Nephron (organoid): ENCODE results near the gene KIAA1549.
A peak's percentile ranks its signal among the peaks of the same experiment; 100 is the strongest.

Experiments used
- H3K27ac Mint-ChIP-seq, 3 experiments: 2 replicates each; pipeline ENCODE4 v1.8.0; 2020; ENCODE audit warnings: mixed read lengths in 3 of 3, mild to moderate bottlenecking in 2 of 3, moderate library complexity in 1 of 3
- H3K27me3 Mint-ChIP-seq: 2 replicates; pipeline ENCODE4 v1.8.0; 2021; ENCODE audit warnings: low read depth, mild to moderate bottlenecking, moderate library complexity, mixed read lengths
- H3K36me3 Mint-ChIP-seq: 2 replicates; pipeline ENCODE4 v1.8.0; 2020; ENCODE audit warnings: low read depth, mixed read lengths
- H3K4me1 Mint-ChIP-seq: 2 replicates; pipeline ENCODE4 v1.8.0; 2020; ENCODE audit warnings: mixed read lengths
- H3K4me3 Mint-ChIP-seq, 3 experiments: 2 replicates each; pipeline ENCODE4 v1.8.0; 2020; ENCODE audit warnings: mild to moderate bottlenecking in 3 of 3, mixed read lengths in 3 of 3, moderate library complexity in 2 of 3
- H3K9me3 Mint-ChIP-seq: 2 replicates; pipeline ENCODE4 v1.8.0; 2020; ENCODE audit warnings: mixed read lengths
- CTCF ChIP-seq, 3 experiments: fragments of 200-600 bp; sonication (generic); IDR thresholded peaks; one replicate each; pipeline ENCODE4 v1.5.0; 2021; ENCODE audit warnings: antibody characterized with exemption in 3 of 3; ENCODE audit not compliant: unreplicated experiment in 3 of 3

KIAA1549 gene

DNA sequence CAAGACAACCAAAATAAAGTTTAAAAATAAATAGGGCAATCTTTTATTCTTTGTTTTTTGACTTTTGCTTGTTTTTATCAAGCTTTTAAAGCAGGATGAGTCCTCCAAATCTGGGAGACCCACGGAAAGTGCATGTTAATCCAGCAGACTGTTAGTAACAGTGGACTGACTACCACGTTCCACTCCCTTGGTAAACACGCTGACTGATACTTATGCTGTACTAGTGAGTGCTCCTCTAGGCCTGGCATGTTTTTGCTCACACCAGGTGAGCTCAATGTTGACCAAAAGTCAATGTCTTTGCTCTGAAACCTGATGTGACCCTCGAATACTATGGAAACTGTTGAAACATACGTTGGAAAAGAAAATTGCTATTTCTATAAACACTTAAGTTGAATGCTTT is 88.4 kb downstream of the KIAA1549 start:
- no peak for TF ChIP-seq CTCF (IDR thresholded peaks at IDR 0.05; ENCODE audit: unreplicated experiment in 3 of 3)
- Mint-ChIP-seq H3K4me3 (no peak overlapping the region), H3K9me3 (no peaks in the 10 kb centered on the region), H3K27me3 (peaks cover 5% of the 10 kb centered on the region), H3K4me1 (peaks cover 68% of the 10 kb centered on the region), H3K36me3 (peaks cover 46% of the 10 kb centered on the region), H3K27ac (peak overlapping the region; percentile 14 to 47 (median 41))

DNA sequence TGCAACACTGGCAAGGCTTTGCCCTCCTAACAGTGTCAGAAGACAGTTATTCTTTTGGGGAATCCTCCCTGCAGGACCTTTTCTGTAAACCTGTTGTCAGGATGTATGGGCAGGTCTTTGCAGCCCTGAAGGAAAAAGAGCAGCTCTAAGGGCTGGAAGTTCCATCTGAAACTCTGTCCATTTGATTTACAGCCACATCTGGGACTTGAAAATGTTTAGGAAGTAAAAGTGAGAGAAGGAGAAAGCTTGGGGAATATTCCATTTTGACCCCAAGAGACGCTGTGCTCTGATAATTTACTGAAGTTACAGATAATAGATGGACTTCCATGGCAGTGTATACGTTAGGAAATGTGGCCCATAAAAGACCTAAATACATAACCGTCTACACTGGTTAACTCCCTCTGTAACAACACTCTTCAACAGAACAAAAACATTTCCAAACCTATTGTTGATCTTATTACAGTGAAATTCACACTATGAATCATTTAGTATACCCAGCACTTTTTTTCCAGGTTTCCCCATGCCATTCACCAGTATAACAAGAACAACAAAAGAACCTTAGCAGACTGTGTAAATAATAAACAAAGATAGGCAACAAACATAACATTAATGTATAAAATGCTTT is 89.1 kb downstream of the KIAA1549 start:
- Mint-ChIP-seq H3K4me1 (peaks cover 75% of the 10 kb centered on the region), H3K4me3 (peak overlapping the region in 1 of 3 experiments; percentile 3), H3K36me3 (peaks cover 40% of the 10 kb centered on the region), H3K9me3 (no peaks in the 10 kb centered on the region), H3K27ac (peak overlapping the region; percentile 84 to 95 (median 94)), H3K27me3 (peaks cover 5% of the 10 kb centered on the region)
- no peak for TF ChIP-seq CTCF (IDR thresholded peaks at IDR 0.05; ENCODE audit: unreplicated experiment in 3 of 3)

DNA sequence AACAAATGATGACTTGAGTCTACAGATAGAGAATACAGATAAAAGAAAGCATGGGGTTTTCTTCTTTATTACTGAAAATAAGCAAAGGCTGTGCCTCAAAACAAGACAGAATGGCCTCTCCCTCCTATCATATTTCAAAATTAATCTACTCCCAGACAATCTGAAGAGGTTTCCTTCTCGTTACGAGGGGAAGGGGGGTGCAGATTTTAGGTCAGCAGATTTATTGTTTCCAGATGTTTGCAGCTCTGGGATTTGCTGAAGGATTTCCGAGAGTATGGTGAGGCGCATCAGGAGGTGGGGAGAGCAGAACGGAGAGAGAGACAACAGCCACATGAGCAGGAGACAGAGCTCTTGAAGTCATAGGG is 89.8 kb downstream of the KIAA1549 start:
- peaks cover 36% of the 10 kb centered on the region for H3K36me3 Mint-ChIP-seq
- TF ChIP-seq CTCF (IDR thresholded peaks at IDR 0.05; ENCODE audit: unreplicated experiment in 3 of 3): no peak
- H3K27me3 Mint-ChIP-seq: peaks cover 5% of the 10 kb centered on the region
- H3K9me3 Mint-ChIP-seq: no peaks in the 10 kb centered on the region
- peak overlapping the region; percentile 32 to 60 (median 36) for H3K4me3 Mint-ChIP-seq
- peak overlapping the region; percentile 84 to 95 (median 94) for H3K27ac Mint-ChIP-seq
- H3K4me1 Mint-ChIP-seq: peaks cover 77% of the 10 kb centered on the region

DNA sequence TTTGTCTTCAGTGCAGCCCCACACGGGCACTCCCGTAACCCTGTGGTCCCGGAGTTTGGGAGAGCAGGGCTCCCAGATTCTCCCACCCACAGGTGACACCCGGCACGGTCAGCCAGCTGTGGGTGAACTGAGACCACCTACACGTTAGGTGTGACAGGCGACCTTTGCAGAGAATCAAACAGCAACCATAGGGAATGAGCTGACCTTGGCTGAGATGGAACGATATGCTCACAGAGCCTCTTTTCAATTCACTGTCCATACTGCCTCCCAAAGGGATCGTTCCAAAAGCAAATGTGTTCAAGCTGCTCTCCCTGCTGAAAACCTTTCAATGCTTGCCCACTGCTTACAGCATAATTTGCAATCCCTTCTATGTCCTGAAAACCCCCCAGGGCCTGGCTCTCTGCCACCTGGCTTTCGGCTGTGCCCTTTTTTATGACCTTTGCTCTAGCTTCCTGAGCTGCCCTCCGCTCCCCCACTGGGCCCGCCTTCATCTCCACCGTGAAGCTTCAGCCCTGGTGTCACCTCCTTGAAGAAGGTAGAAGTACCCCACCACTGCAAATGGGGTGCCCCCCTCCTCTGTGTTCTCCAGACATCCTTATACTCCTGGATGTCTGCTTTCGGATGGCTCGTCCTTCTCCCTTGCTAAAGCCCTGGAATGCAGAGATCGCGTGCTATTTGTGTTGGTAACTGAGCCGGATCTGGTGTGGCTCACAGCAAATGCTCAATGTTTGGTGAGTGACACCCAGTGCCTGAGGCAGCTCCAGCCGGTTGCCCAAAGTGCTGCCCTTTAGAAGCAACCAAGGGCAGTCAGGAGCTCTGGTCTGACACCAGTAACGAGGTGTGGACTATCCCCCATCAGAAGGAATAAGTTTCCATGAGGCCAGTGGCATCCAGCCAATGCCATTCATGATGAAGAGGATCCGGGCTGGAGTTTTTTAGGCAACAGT is 90.4 kb downstream of the KIAA1549 start:
- peak overlapping the region; percentile 84 to 95 (median 94) for H3K27ac Mint-ChIP-seq
- peaks cover 5% of the 10 kb centered on the region for H3K27me3 Mint-ChIP-seq
- H3K9me3 Mint-ChIP-seq: no peaks in the 10 kb centered on the region
- peaks cover 29% of the 10 kb centered on the region for H3K36me3 Mint-ChIP-seq
- peaks cover 73% of the 10 kb centered on the region for H3K4me1 Mint-ChIP-seq
- TF ChIP-seq CTCF (IDR thresholded peaks at IDR 0.05; ENCODE audit: unreplicated experiment in 3 of 3): no peak
- H3K4me3 Mint-ChIP-seq: peak overlapping the region; percentile 32 to 60 (median 36)

- Mint-ChIP-seq H3K9me3 (no peaks in the 10 kb centered on the region), H3K4me3 (peak overlapping the region in 2 of 3 experiments; percentile 15 to 19), H3K27me3 (peaks cover 5% of the 10 kb centered on the region), H3K27ac (peak overlapping the region; percentile 58 to 95 (median 84)), H3K4me1 (peaks cover 64% of the 10 kb centered on the region), H3K36me3 (peaks cover 23% of the 10 kb centered on the region)
- no peak for TF ChIP-seq CTCF (IDR thresholded peaks at IDR 0.05; ENCODE audit: unreplicated experiment in 3 of 3)
Measured at GRCh38 chr7:138889582-138890498, 91.3 kb downstream of the KIAA1549 start.
